GM15510 (cell line): Measurements from ENCODE around the gene GPR173.

Experiments
- POLR2A ChIP-seq: IDR thresholded peaks from 3 replicates; pipeline ENCODE4 v1.6.1; 2011; ENCODE audit warnings: borderline replicate concordance; ENCODE audit not compliant: insufficient read length; ENCODE audit errors: extremely low read depth

The GPR173 gene

GRCh38 chrX:53081925-53082772, 33.6 kb downstream of the GPR173 start, which contains the start of gene TSPYL2:
TSS of gene TSPYL2 (plus strand) at chrX:53082367. CDS start at chrX:53082499, 132 bp downstream.
- peak; percentile 96 for TF ChIP-seq POLR2A

- TF ChIP-seq POLR2A = no peak
Observed at GRCh38 chrX:53082773-53083616, 34.4 kb downstream of the GPR173 start.

GRCh38 chrX:53084043-53084570, 35.5 kb downstream of the GPR173 start:
- no peak for TF ChIP-seq POLR2A

DNA sequence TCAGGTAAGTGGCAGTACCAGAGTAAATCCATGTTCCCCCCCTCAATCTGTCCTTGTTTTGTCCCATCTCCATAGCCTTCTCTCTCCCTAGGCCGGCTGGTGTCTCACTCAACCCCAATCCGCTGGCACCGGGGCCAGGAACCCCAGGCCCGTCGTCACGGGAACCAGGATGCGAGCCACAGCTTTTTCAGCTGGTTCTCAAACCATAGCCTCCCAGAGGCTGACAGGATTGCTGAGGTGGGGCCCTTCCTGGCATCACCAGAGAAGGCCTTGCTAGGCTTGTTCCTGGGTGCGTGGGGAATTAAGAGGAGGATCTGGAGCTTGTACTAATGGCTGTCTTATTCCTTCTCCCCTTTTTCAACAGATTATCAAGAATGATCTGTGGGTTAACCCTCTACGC, 36.3 kb downstream of the GPR173 start:
- no peak for TF ChIP-seq POLR2A

DNA sequence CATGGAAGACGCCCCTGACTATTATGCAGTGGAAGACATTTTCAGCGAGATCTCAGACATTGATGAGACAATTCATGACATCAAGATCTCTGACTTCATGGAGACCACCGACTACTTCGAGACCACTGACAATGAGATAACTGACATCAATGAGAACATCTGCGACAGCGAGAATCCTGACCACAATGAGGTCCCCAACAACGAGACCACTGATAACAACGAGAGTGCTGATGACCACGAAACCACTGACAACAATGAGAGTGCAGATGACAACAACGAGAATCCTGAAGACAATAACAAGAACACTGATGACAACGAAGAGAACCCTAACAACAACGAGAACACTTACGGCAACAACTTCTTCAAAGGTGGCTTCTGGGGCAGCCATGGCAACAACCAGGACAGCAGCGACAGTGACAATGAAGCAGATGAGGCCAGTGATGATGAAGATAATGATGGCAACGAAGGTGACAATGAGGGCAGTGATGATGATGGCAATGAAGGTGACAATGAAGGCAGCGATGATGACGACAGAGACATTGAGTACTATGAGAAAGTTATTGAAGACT, 37.2 kb downstream of the GPR173 start:
- TF ChIP-seq POLR2A = no peak

GRCh38 chrX:53086464-53086863, 37.9 kb downstream of the GPR173 start:
- no peak for TF ChIP-seq POLR2A

GRCh38 chrX:53087388-53087831, 38.8 kb downstream of the GPR173 start:
- no peak for TF ChIP-seq POLR2A

GRCh38 chrX:53088136-53088974, 39.8 kb downstream of the GPR173 start:
- peak; percentile 27 for TF ChIP-seq POLR2A

DNA sequence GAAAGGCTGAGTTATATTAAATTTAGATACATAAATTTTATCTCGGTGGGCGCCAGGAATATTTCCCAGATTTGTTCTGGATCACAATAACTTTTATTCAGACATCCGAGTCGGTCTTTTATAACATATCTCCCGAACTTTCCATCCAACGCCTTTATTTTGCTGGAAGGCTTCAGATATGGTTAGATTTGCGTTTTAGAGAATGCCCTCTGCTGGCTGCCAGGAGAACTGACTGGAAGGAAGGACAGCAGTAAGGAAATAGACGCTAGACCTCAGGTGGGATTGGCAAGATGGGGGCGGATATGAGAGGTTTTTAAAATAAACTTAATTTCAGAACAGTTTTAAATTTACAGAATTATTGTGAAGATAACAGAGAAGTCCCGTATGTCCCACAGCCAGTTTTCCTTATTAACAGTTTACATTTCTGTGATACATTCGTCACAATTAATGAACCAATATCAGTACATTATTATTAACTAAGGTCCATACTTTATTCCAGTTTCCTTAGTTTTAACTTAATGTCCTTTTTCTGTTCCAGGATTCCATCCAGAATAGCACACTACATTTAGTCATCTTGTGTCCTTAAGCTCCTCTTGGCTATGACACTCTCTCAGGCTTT, 40.7 kb downstream of the GPR173 start:
- no peak for TF ChIP-seq POLR2A

DNA sequence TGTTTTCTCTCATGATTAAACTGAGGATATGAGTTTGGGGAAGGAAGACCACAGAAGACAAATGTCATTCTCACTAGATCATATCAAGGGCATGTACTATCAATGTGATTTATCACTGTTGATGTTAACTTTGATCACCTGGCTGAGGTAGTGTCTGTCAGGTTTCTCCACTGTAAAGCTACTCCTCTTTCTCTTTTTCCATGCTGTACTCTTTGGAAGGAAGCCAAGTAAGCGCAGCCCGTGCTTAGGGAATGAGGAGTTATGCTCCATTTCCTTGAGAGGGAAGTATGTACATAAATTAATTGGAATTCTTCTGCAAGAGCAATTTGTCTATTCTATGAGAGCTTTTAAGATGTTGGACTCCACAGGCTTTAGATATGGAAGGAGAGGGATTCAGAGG, 41.3 kb downstream of the GPR173 start:
- no peak for TF ChIP-seq POLR2A

GRCh38 chrX:53091354-53091753, 42.8 kb downstream of the GPR173 start:
- no peak for TF ChIP-seq POLR2A

- no peak for TF ChIP-seq POLR2A
Observed at GRCh38 chrX:53093177-53093655, 44.6 kb downstream of the GPR173 start.
